Activated CD4-positive, alpha-beta T cell treated with anti-CD3 and anti-CD28 coated beads for 24 hours (primary cell): ENCODE data around the gene ADGRE3.

Source experiments
- DNase-seq, 2 donors: peaks; one replicate each; pipeline ENCODE4 v3.0.0-alpha.2; 2020; ENCODE audit warnings: low read depth in 2 of 2

ADGRE3 gene

GRCh38 chr19:14674764-14675163 lies at the start of gene ADGRE3:
TSS of gene ADGRE3 (minus strand) at chr19:14674844. CDS start at chr19:14674770, 74 bp downstream.
- DNase-seq, result no peak

DNA sequence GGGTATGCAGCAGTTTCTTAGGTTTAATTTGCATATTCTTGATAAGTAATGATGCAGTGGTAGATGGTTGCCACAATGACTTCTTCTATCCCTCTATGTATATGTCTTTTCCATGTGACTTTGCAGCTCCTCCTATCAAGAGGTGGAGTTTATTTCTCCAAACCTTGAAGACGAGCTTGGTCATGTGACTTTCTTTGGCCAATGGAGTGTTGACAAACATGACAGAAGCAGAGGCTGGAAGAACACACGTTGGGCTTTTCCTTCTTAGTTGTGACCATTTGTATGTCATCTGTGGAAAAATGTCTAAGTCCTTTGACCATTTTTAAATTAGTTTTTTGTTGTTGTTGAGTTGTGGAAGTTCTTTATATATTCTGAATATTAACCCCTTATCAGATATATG lies 47.5 kb upstream of the ADGRE3 start:
- no peak for DNase-seq

DNA sequence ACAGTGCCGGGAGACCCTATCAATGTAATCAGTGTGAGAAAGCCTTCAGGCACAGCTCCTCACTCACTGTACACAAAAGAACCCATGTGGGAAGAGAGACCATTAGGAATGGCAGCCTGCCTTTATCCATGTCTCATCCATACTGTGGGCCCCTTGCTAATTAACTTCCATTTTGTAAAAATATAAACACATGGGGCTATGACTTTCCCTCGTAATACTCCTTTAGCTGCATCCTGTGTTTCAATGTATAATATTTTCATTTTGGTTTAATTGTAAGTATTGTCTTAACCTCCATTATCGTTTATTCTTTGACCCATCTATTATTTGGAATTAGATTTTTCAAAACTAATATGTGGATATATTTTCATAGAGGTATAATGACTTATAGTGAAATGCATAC lies 44.5 kb upstream of the ADGRE3 start:
- DNase-seq, result no peak

DNA sequence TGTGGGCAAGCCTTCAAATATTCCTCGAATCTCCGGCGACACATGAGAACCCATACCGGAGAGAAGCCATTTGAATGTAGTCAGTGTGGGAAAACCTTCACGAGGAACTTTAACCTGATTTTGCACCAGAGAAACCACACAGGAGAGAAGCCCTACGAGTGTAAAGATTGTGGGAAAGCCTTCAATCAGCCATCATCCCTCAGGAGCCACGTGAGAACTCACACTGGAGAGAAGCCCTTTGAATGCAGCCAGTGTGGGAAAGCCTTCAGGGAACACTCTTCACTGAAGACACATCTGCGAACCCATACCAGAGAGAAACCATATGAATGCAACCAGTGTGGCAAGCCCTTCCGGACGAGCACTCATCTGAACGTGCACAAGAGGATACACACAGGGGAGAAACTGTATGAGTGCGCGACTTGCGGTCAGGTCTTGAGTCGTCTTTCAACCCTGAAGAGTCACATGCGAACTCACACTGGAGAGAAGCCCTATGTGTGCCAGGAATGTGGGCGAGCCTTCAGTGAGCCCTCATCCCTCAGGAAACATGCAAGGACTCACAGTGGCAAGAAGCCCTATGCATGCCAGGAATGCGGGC lies 44.0 kb upstream of the ADGRE3 start:
- no peak for DNase-seq

GRCh38 chr19:14715841-14716240 lies 41.2 kb upstream of the ADGRE3 start:
- no peak for DNase-seq

DNA sequence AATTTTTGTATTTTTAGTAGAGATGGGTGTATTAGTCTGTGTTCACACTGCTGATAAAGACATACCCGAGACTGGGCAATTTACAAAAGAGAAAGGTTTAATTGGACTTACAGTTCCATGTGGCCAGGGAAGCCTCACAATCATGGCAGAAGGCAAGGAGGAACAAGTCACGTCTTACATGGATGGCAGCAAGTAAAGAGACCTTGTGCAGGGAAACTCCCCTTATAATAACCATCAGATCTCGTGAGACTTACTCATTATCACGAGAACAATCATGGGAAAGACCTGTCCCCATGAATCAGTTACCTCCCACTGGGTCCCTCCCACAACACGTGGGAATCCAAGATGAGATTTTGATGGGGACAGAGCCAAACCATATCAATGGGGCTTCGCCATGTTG lies 29.8 kb upstream of the ADGRE3 start:
- DNase-seq, result no peak

DNA sequence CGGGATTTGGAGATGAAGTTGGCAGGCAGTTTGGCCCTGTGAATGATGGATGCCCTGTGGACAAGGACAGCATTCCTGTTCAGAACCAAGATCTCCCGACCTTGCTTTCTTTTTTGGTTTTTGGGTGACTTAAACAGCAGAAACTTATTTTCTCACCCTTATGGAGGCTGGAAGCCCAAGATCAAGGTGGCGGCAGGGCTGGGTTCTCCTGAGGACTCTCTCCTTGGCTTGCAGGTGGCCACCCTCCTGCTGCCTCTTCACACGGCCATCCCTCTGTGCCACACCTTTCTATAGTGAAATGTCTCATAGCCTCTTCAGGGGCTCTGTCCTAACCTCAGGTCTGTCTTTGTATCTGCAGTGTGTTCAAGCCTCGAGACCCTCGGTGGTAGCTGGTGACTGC lies 29.2 kb upstream of the ADGRE3 start:
- DNase-seq, result no peak

DNA sequence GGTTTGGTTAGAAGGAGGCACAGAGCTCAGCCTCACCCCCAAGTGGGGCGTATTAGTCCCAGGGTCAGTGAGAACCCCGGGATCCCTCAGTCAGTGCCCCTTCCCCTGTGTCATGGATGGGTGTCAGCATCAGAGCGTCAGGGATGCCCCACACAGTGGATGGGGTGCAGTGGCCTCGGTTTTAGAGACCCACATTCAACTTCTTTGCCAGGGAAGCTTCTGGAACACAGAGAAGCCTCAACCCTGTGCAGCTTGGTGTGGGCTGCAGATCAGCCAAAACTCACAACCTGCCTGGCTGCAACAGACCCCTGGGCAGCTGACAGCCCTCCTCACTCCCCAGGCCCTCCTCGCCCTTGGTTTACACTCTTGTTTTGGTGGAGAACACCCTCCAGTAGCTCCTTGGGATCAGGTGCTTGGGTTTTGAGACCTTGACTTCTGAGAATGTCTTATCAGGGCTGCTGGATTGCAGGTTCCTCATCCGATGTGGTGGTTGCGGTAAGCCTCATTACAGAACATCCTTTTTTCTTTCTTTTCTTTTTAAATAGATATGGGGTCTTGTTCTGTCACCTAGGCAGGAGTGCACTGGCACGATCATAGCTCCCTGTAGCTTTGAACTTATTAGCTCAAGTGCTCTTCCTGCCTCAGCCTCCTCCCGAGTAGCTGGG lies 26.2 kb upstream of the ADGRE3 start:
- no peak for DNase-seq

DNA sequence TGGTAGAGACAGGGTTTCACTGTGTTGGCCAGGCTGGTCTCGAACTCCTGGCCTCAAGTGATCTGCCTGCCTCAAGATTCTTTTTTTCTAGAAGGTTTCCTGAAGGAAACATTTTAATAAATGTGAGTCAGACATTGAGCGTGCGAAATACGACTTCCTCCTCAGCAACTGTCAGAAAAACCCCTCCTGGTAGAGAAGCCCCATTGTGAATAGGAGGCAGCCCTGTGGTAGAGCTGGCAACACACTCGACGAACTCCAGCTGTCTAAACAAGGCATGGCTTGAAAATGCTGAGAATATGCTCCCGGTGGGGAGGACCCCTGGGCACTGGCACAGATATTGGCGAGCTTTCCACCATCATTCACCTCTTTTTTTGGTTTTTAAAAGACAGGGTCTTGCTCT lies 25.0 kb upstream of the ADGRE3 start:
- DNase-seq, result no peak

GRCh38 chr19:14695471-14695870 lies 20.8 kb upstream of the ADGRE3 start:
- no peak for DNase-seq

- no peak for DNase-seq
These were observed 20.1 kb upstream of the ADGRE3 start for GRCh38 chr19:14694641-14695266.

DNA sequence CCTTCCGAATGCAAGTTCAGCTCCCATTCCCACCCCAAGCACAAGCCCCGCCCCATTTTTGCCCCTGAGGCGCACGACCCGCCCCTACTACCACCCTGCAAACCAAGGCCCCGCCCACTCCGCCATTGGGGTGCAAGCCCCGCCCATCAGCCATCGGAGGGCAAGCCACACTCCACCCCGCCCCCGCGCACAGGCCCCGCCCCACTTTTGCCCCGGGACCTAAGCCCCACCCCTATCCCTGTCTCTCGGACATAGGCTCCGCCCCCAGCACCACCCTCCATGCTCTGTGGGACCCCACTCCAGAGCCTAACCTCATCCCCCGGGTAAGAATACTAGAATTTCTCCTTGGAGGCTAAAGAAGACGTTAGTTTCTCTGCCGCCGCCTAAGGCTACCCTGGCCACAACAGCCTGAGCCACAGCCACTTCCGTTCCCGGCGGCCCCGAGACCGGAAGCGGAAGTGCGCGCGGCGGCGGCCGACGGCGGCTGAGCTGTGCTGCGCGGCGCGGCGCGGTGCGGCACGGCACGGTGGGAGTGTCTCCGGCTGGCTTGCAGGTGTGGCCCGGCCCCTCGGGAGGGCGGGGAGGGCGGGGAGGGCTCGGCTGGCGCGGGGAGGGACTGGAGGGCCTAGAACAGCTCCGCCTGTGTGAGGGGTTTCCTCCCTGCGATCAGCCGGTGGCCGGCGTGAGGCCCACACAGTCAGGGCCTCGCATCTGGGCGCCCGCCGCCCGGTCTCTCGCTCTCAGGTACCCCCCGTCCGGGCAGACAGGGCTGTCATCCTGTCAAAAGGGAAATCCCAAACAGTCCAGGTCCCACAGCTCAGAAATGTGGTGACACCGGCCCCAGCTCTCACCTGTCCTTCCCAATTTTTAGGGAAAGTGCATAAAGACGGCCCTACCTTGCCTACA lies 15.2 kb upstream of the ADGRE3 start, which contains the start of gene ZNF333:
ZNF333 (plus strand) TSS at position 451 of the 906 bp plus-strand sequence. CDS start 3,444 bp downstream, outside the sequence.
- peak; percentile 100 for DNase-seq

DNA sequence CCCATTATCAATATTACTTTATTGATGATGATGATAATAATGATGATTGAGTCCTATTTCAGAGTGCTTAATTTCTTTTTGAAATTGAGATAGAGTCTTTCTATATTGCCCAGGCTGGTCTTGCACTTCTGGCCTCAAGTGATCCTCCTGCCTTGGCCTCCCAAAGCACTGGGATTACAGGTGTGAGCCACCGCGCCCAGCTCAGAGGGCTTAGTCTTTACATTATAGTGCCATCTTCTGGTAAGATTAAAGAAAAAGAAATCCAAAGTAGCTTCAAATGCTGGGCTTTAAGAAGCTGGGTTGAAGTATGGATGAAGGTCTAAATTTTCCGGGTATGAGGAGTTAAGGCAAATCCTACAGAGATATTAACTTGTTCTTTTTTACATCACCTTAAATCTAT lies 11.8 kb upstream of the ADGRE3 start:
- peak in 1 of 2 donors; percentile 9 for DNase-seq

DNA sequence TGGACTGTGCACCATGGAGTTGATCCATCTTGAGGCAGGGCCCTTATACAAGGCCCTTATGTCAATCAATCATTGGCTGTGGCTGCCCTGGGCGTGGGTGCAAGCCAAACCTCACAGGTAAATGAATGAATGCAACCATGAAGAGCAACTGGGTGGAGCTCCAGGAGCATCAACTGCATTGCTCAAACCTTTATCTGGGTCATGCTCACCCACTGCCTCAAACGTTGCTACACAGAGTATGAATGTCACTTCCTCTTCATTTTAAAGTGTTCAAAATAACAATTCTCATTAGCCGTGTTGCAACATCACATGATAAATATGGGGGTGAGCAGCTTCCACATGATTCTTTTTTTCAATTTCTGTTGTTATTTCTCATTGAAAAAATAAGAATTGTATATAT lies 8.8 kb upstream of the ADGRE3 start:
- DNase-seq, result no peak

DNA sequence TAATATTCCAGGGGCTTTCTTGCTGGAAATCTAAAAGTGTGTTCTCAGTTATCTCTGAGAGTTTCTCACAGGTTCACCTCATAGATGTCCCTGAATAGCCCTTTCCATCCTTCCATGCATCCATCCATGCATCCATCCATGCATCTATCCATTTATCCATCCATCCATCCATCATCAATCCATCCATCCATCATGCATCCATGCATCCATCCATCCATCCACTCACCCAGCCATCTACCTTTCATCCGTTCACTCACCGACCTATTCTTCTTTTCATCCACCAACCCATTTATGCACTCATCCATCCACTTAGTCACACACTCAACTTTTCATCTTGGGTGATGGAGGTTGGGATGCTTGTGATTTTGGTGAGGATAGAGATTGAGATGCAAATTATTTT lies 7.4 kb upstream of the ADGRE3 start:
- no peak for DNase-seq

GRCh38 chr19:14678199-14678598 lies 3.6 kb upstream of the ADGRE3 start:
- no peak for DNase-seq

GRCh38 chr19:14677464-14677863 lies 2.8 kb upstream of the ADGRE3 start:
- no peak for DNase-seq

DNA sequence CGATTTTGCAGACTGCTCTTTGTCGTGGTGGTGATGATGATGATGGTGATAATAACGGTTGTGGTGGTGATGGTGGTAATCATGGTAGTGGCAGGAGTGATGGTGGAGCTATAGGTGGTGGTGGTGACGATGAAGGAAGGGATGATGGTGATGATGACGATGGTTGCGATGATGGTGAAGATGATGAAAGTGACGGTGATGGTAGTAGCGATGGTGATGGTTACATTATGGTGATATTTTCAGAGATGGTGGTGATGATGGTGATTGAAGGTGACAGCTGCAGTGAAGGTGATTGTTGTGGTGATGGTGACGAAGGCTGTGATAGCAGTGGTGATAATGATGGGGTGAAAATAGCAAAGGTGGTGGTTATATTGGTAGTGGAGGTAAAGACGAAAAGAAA lies 2.1 kb upstream of the ADGRE3 start:
- DNase-seq, result no peak

DNA sequence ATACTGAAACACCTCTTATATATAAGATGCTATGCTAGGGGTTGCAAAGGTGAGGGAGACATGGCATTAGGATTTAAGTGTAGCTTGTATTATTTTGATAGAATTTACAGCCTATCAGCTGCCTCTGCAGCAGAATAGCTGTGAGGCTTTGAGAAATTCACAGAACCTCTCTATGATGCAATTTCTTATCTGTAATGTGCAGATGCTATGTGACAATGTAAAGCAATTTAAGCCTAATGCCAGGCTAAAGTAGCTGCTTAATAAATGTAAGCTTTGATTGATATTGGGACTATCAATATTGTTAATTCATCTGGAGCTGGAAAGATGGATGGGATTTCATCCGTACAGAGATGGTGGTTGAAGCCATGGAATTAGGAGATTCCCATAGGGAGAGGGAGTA lies 1.6 kb downstream of the ADGRE3 start:
- no peak for DNase-seq

DNA sequence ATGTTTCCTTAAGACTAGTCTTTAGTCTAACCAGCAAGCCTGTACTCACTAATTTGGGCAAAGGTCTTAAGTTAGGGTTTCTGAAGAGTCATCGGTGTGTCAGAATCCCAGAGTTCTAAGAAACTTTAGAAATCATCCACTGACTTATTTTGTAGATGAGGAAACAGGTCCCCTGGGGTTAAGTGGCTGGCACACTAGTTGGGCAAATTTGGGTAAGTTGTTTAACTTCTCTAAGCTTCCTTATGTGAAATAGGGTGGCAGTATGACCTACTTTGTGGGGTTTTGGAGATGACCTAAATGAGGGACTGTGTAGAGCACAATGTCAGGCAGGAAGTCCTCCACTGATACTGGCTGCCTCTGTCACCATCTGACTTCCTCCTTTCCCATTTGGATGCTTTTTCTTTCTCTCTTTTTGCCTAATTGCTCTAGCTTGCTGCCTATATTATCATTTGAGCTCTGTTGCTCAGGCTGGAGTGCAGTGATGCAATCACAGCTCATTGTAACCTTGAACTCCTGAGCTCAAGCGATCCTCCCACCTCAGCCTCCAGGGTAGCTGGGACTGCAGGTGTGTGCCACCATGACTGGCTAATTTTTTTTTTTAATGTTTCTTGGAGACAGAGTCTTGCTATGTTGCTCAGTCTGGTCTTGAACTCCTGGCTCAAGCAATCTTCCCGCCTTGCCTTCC lies 2.3 kb downstream of the ADGRE3 start:
- DNase-seq, result no peak

GRCh38 chr19:14670408-14670807 lies 4.2 kb downstream of the ADGRE3 start:
- no peak for DNase-seq

- no peak for DNase-seq
These were observed 4.7 kb downstream of the ADGRE3 start for GRCh38 chr19:14669940-14670339.
